ENCODE measurements around the gene ZBTB16. TPM values are rescaled to one million over a fixed set of nuclear protein-coding genes. Genes with fewer than 3 reads are reported as not detected.

ZBTB16 gene
- total and polyA plus RNA-seq, 11 donors: 15.3 to 130 (median 62.8) TPM

- H3K9me3 ChIP-seq: peaks cover 0 to 3% (median 0%) of the 10 kb centered on the region in 12 donors
- no peaks in the 10 kb centered on the region for H3K27me3 ChIP-seq
- H3K4me1 ChIP-seq: peaks cover 0 to 4% (median 1%) of the 10 kb centered on the region in 12 donors
- intact Hi-C loops (cut with DNase I): loop anchor here in 1 of 10 donors (5.0 kb wide), 1 partner anchor 487 kb away; no protein-coding TSS in a partner anchor
- TF ChIP-seq CTCF (IDR thresholded peaks at IDR 0.05) (no peak), POLR2A (IDR thresholded peaks at IDR 0.05) (no peak)
- H3K36me3 ChIP-seq: no peaks in the 10 kb centered on the region
- peak overlapping the region in 5 of 12 donors; percentile 14 to 68 (median 41) for H3K27ac ChIP-seq
- WGBS, 4 donors: 50 to 69% (median 55%) methylated on average over 3 of the region's 3 CpGs
- no peak overlapping the region for H3K4me3 ChIP-seq
- DNase-seq: peak in 3 of 5 donors; percentile 41 to 77 (median 63)
- peak; percentile 76 to 89 (median 79) for ATAC-seq
These were observed 215.8 kb downstream of the ZBTB16 start for GRCh38 chr11:114275280-114275679.

- TF ChIP-seq CTCF (IDR thresholded peaks at IDR 0.05) (no peak), POLR2A (IDR thresholded peaks at IDR 0.05) (no peak)
- intact Hi-C loops (cut with DNase I): loop anchor here in 1 of 10 donors (5.0 kb wide), 1 partner anchor 486 kb away; no protein-coding TSS in a partner anchor
- Histone ChIP-seq H3K4me1 (peaks cover 0 to 12% (median 8%) of the 10 kb centered on the region in 12 donors), H3K9me3 (no peaks in the 10 kb centered on the region), H3K36me3 (no peaks in the 10 kb centered on the region), H3K27ac (no peak overlapping the region), H3K4me3 (no peak overlapping the region), H3K27me3 (no peaks in the 10 kb centered on the region)
- ATAC-seq: no peak
- 59 to 73% (median 61%) methylated on average over 5 of the region's 5 CpGs for WGBS, 4 donors
- no peak for DNase-seq
These were observed 216.6 kb downstream of the ZBTB16 start for GRCh38 chr11:114276077-114276476.

- Histone ChIP-seq H3K4me1 (peaks cover 0 to 18% (median 10%) of the 10 kb centered on the region in 12 donors), H3K4me3 (no peak overlapping the region), H3K27ac (no peak overlapping the region), H3K9me3 (no peaks in the 10 kb centered on the region), H3K27me3 (no peaks in the 10 kb centered on the region), H3K36me3 (no peaks in the 10 kb centered on the region)
- 84 to 86% (median 85%) methylated on average over 11 of the region's 11 CpGs for WGBS, 4 donors
- ATAC-seq (no peak), DNase-seq (no peak)
- TF ChIP-seq POLR2A (IDR thresholded peaks at IDR 0.05): no peak
- intact Hi-C loops (cut with DNase I): loop anchor here in 1 of 10 donors (5.0 kb wide), 1 partner anchor 485 kb away; no protein-coding TSS in a partner anchor
These were observed 218.3 kb downstream of the ZBTB16 start for GRCh38 chr11:114277637-114278341.

GRCh38 chr11:114278342-114279065 lies 219.0 kb downstream of the ZBTB16 start:
- DNase-seq (no peak), ATAC-seq (no peak)
- 80 to 91% (median 86%) methylated on average over 3 to 4 of the region's 4 CpGs for WGBS, 4 donors
- Histone ChIP-seq H3K36me3 (no peaks in the 10 kb centered on the region), H3K4me1 (peaks cover 0 to 18% (median 10%) of the 10 kb centered on the region in 12 donors), H3K27ac (no peak overlapping the region), H3K4me3 (no peak overlapping the region), H3K9me3 (no peaks in the 10 kb centered on the region), H3K27me3 (no peaks in the 10 kb centered on the region)
- no peak for TF ChIP-seq POLR2A (IDR thresholded peaks at IDR 0.05)
- no peak for TF ChIP-seq CTCF (IDR thresholded peaks at IDR 0.05)
- intact Hi-C loops (cut with DNase I): loop anchor here in 1 of 10 donors (5.0 kb wide), 1 partner anchor 484 kb away; no protein-coding TSS in a partner anchor

Measured in heart left ventricle (tissue), 16 donors.